GM18951 (cell line): ENCODE data around the gene HHLA2.

Experiments
- POLR2A ChIP-seq: IDR thresholded peaks from 4 replicates; pipeline ENCODE4 v1.6.1; 2011; ENCODE audit warnings: mild to moderate bottlenecking; ENCODE audit not compliant: insufficient read length, insufficient read depth; ENCODE audit errors: extremely low read depth
- in situ Hi-C: fragments of 300-500 bp; cut with MboI; formaldehyde crosslinking; loops from one replicate; pipeline ENCODE4 v1.12.0; 2022; ENCODE audit warnings: low sequenced_read_pairs, mixed read lengths, inconsistent platforms; ENCODE audit not compliant: unreplicated experiment

The HHLA2 gene

DNA sequence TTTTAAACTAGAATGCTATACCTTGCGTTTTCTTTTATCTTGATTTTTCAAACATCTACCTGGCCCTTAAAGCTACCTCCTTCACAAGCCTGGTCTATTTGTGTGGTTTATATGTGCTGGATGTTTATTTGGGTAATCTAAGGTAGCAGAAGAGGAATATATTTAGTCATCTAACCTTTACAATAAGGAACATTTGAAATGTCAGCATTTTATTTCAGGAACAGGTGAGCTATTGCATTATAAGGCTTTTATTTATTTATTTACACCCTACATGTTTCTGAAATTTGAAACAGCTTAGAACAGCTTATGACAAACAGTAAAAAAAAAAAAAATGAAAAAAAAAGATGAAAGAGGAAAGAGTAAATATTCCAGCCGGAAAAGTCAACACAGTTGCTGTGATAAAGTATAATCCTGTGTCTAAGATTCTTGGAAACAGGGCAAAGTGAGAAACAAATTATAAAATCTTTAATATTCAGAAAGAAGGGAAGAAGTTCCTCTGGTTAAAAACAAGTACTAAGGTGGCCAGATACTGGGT, 19.5 kb downstream of the HHLA2 start:
- no peak for TF ChIP-seq POLR2A
- in situ Hi-C loops, result no loop called here

DNA sequence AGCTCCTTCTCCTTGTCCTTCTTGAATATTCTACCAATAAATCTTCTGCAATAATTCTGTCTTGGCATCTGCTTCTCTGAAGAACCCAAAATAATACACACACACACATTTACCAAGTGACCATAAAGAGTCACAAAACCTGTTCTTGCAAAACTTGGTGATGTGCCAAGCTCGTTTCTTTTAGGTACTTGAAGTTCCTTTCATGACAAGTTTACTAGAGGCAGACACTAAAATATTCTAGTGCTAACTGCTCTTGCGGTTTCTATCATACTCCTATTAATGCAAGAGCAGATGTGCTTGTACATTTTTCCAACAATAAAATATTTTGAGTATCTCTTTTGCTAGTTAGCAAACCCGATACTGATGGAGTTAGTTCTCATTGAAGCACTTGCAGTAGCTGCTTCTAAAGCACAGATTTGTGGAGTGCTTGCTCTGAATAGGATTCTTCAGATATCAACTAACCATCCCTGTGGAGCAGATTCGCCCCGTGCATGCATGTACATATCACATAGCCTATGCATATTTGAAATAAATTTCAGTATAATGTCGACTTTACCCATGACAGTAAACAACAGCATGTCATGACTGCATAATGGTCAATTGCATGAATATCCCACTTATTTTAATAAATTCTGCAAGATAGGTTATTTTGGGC, 23.2 kb downstream of the HHLA2 start:
- in situ Hi-C loops, result no loop called here
- TF ChIP-seq POLR2A, result no peak

DNA sequence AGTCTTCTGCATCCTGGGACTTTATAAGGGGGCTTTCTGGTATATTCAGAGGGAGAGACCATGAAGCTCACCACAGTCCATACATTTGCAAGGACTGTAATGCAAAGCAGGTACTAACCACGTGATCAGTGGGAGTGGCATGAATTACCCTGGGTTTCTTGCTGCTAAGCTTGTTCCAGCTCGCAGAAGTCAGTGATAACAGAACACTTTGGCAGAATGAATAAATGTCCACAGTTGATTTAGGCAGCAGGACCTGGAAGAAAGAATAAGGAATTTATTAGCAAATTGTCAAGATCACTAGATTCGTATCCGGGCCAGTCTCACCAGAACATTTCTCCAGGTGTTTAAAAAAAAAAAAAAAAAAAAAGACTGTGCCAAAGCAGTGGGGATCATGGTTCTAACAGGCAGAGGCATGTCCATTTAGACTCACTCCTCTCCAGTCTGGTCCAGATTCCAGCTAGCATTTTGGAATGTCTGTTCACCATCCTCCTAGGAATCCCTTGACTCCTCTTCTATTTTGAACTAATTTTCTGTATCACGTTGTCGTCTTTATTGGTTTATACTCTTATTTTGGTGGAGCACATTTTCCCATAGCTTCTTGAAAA, 24.5 kb downstream of the HHLA2 start:
- no peak for TF ChIP-seq POLR2A
- in situ Hi-C loops, result no loop called here

DNA sequence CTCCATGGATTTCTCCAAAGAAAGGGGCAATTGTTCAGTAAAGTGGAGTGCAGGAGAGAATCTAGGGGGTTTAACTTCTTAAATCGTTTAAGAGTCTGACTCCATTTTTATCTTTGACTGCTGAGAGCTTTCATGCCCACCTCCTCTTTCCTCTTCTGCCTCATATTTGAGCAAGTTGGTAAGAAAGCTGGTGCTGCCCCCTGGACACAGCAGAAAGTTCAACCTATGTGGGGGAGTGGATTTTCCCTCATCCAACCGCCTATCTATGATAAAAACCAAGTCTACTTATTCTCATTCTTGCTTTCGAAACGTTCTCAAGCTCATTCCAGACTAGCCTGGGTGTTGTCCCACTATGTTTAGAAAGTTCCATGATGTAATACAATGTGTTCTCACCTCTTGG, 26.0 kb downstream of the HHLA2 start:
- TF ChIP-seq POLR2A, result no peak
- in situ Hi-C loops, result no loop called here

DNA sequence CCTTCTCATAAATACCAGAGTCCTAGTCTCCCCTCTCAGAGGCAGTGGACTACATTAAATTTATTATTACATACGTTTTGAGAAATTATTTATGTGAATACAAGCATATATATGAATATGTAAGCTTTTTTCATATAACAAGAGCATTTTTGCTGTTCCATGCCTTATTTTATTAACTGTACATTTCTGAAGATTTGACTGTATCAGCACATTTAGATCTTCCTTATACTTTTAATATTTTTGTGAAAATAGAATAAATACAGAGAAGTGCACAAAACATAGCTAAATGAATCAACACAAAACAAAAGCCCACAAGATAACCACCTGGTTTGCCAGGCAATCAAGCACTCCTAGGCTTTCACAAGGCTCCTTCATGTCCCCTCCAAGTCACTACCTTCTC, 27.8 kb downstream of the HHLA2 start:
- in situ Hi-C loops, result no loop called here
- no peak for TF ChIP-seq POLR2A

DNA sequence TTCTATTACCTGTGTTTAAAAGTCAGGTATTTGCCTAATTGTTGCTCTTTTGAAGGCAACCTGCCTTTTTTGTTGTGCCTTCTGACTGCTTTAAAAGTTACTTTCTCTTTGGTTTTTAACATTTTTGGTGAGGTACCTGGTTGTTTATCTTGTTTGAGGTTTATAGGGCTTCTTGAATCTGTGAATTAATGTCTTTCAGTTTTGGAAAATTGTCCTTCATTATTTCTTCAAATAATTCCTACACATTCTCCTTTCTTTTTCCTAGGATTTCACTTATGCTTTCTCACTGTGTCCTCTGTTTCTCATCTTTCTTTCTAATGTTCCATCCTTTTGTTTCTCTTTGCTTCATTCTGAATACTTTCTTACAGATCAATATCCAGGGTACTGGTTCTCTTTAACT, 30.8 kb downstream of the HHLA2 start:
- in situ Hi-C loops, result no loop called here

DNA sequence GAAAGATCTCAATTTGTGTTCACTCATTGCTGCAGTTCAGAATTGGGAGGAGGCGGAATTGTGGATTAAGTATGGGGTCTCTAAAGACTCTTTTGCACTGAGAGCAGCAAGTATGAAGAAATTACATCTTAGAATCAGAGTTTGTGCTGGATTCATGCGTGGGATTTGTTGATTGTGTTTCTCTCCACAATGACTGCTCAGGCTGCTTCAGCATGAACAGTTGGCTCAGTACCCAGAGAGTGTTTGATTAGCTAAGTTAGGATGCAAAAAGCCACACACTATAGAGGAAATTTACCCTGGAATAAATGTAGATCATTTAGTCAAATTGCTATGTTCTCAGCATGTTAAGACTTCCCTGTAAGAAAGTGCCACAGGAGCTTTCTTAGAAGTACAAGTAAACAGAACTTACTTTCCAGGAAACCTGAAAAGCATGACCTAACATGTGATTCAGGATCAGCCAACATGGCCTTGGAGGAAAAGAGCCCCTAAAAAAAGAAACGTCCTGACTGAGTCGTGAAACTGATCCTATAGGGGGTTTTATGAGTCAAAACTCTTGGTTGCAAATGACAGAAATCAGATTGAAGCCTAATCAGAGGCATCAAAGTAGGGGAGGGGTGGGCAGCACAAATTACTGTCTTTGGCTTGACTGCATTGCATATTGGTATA, 32.6 kb downstream of the HHLA2 start:
- in situ Hi-C loops, result no loop called here
- TF ChIP-seq POLR2A, result no peak

More for the DNA sequence above, 30.8 kb downstream of the HHLA2 start:
- no peak for TF ChIP-seq POLR2A

DNA sequence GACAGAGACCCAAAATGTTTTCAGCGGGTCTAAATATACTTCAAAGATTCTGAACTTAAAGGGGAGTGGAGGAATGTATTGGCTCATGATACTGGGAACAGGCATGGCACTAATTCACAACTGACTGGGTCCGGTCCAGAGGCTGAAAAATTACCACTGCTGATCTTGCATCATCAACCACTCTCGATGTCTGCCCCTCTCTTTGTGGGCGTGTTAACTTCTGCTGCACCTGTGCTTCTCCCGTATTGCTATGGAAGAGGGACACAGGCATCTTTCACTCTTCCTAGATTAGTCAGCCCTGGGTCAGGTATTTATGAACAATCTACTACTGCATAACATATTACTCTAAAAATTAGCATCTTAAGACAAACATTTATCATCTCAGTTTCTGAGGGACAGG, 33.2 kb downstream of the HHLA2 start:
- TF ChIP-seq POLR2A, result no peak
- in situ Hi-C loops, result no loop called here

DNA sequence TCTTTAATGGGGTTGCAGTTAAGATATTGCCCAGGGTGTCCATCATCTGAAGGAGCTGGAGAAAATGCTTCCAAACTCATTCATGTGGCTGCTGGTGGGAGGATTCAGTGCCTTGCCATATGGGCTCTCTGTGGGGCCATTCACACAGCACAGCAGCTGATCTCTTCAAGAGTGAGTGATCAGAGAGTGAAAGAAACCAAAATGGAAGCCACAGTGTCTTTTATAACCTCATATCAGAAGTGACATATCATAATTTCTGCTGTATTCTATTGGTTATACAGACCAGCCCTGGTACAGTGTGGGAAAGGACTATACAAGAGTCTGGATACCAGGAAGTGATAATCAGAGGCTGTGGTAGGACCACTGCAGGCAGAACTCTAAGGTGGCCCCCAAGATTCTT, 33.6 kb downstream of the HHLA2 start:
- TF ChIP-seq POLR2A, result no peak
- in situ Hi-C loops, result no loop called here

DNA sequence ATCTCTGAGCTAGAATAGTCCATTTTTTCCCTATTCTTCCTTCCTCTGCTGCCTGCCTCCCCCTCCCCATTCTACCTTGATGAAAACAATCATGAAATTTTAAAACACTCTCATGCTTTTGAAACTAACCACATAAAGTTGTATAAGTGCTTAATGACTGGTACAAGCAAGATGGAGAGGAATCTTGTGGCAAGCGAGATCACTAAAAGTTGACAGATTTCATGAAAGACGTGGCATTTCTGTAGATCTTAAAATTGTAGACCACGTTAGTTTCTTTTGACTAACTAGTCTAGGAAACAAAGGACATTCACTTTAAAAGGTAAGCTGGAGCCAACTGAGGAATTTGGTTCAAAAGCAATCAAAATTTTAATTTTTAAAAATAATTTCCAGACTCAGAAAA, 35.4 kb downstream of the HHLA2 start:
- in situ Hi-C loops, result no loop called here
- no peak for TF ChIP-seq POLR2A

DNA sequence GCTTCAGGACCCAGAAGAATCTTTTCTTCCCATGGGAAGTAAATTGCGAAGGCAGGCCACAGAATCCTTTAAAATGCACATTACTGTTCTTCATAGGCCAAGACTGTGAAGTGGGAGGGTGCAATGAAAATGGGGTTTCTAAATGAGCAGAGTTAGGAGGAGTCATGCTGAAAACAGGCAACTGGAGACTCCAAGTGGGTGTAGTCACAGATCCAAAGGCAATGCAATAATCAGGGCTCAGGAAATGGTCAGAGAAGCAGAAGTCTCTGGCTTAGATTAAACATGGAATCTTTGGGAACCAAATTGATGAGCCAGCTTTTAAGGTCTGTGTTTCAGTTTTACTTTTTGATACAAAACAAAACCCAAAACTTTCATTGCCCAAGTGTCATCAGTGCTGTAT, 37.6 kb downstream of the HHLA2 start:
- in situ Hi-C loops, result no loop called here
- no peak for TF ChIP-seq POLR2A

DNA sequence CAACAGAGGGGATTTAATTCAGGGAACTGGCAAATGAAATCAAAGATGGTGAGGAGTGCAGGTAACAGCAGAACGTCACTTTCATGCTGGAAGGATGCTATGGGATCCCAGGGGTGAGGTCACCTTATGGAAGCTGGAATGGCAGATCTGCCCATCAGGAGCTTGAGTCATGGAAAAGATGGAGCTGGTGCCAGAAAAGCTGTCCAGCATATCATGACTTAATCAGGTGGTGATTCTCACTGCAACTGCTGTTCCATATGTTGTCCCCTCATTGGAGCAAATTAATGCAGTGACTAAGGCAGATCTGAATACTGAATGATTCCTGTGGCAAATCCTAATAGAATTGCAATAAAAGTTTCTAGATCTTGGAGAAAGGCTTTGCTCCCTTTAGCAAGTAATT, 38.4 kb downstream of the HHLA2 start:
- TF ChIP-seq POLR2A, result no peak
- in situ Hi-C loops, result no loop called here

DNA sequence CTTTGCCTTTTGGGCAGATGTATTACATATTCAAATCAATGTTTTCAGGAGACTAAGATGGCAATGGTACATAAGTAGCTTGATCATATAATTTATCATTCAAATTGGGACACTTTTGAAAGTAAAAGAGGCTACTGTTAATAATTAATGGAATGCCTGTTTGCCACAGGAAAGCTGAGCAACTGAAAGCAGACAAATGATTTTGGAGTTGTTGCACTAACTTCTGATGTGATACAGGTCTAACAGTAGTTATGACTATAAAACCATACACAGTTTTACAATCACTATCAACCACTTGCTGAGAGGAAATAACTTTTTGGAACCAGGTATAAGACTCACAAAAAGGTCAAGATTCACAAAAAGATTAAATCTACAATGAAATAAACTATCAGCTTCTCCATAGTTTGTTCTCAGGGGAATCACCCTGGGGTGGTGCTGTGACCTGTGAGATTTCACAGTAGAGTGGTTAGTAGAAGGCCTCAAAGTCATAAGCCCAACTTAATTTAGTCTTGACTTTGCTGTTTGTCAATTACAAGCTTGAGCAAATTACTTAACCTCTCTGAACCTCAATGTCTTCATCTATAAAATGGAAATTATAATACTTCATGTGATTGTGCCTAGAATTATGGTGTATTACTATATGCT, 42.7 kb downstream of the HHLA2 start:
- TF ChIP-seq POLR2A, result no peak
- in situ Hi-C loops, result no loop called here
